Measurements from ENCODE around the gene RIN2. TPM values are rescaled to one million over a fixed set of nuclear protein-coding genes. Genes with fewer than 3 reads are reported as not detected.
A peak's percentile ranks its signal among the peaks of the same experiment; 100 is the strongest.

RIN2 gene
- total and polyA plus RNA-seq, 2 of the 13 experiments (the other 11 are each of a cell fraction or from before 2014, with no cell fraction given) = 2.5 to 5.1 TPM

DNA sequence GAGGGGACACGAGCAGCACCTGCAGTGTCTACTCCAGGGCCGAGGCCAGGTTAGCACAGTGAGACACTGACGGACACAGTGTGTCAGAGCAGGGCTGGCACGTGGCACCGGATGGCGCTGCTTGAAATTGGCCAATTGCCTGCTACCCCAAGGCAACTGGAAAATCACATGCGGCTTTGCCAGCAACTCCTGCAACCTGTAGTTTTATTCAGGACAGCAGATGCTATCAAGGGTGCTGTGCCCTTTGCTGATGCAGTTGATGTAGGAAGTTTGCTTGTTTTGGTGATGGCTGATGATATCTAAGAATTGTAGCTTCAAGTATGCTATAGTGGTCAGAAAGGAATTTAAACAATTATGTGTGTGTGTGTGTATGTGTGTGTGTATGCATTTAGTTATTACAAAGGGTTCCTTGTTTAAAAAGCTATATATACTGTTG is 25.9 kb downstream of the RIN2 start:
- Histone ChIP-seq H3K79me2 (ENCODE audit: insufficient read depth, low read length) (no peaks in the 10 kb centered on the region), H4K20me1 (ENCODE audit: insufficient read depth, low read length) (no peaks in the 10 kb centered on the region), H2AFZ (ENCODE audit: low read length) (no peak overlapping the region), H3K27me3 (ENCODE audit: control insufficient read depth in 1 of 2, insufficient read depth in 2 of 2, low read length in 2 of 2) (no peaks in the 10 kb centered on the region), H3K9ac (ENCODE audit: insufficient read depth, low read depth, low read length) (no peak overlapping the region), H3K4me2 (ENCODE audit: low read depth, low read length) (no peak overlapping the region), H3K9me3 (ENCODE audit: low read length) (peaks cover 9% of the 10 kb centered on the region), H3K4me3 (replicated peaks in 1 of 3; ENCODE audit: insufficient read depth in 1 of 3, low read depth in 2 of 3, low read length in 3 of 3) (no peak overlapping the region), H3K36me3 (replicated peaks in 1 of 2; ENCODE audit: control insufficient read depth in 1 of 2, insufficient read depth in 2 of 2, low read length in 2 of 2) (no peaks in the 10 kb centered on the region), H3K4me1 (ENCODE audit: insufficient read depth, low read length) (peaks cover 14% of the 10 kb centered on the region), H3K27ac (ENCODE audit: extremely low read length, insufficient read depth, low read length) (no peak overlapping the region)
- TF ChIP-seq, protein P1, sequence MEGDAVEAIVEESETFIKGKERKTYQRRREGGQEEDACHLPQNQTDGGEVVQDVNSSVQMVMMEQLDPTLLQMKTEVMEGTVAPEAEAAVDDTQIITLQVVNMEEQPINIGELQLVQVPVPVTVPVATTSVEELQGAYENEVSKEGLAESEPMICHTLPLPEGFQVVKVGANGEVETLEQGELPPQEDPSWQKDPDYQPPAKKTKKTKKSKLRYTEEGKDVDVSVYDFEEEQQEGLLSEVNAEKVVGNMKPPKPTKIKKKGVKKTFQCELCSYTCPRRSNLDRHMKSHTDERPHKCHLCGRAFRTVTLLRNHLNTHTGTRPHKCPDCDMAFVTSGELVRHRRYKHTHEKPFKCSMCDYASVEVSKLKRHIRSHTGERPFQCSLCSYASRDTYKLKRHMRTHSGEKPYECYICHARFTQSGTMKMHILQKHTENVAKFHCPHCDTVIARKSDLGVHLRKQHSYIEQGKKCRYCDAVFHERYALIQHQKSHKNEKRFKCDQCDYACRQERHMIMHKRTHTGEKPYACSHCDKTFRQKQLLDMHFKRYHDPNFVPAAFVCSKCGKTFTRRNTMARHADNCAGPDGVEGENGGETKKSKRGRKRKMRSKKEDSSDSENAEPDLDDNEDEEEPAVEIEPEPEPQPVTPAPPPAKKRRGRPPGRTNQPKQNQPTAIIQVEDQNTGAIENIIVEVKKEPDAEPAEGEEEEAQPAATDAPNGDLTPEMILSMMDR (CRISPR knock-in tag; IDR thresholded peaks at IDR 0.05) = 0 out of 2 replicates have a peak, but pooled peaks have one; percentile 6
- TF ChIP-seq ZNF180 (CRISPR knock-in tag; IDR thresholded peaks at IDR 0.05; ENCODE audit: borderline replicate concordance, low read depth) = no peak
- 33% methylated on average over 6 of the region's 7 CpGs for WGBS (ENCODE audit: low lambda C conversion rate)
- in situ Hi-C loops (cut with HindIII; ENCODE audit: extremely low pct_ligation_motif_present, low pct_unique_long_range_greater_than_20kb) (no loop called here), intact Hi-C loops (cut with micrococcal nuclease; ENCODE audit: unreplicated experiment) (loop anchor here (2.0 kb wide), 1 partner anchor 19 kb away; no protein-coding TSS in a partner anchor)
- peak; percentile 40; the same call in 2 of the 3 replicates for ATAC-seq
- CTCF ChIA-PET (ENCODE audit: low intra/inter-chr PET ratio, low total read pairs) = interaction anchor here (0.8 to 3.0 kb wide), 4 partner anchors 19 to 233 kb away, joined by 3 to 23 read pairs (median 5); partner anchors contain the start of gene NAA20
- no TSS peak for BruUV-seq (replicated peaks)
- POLR2A ChIA-PET = no interaction called here
- no peak for FAIRE-seq
- DNase-seq (ENCODE audit: low spot score) = peak; percentile 49

DNA sequence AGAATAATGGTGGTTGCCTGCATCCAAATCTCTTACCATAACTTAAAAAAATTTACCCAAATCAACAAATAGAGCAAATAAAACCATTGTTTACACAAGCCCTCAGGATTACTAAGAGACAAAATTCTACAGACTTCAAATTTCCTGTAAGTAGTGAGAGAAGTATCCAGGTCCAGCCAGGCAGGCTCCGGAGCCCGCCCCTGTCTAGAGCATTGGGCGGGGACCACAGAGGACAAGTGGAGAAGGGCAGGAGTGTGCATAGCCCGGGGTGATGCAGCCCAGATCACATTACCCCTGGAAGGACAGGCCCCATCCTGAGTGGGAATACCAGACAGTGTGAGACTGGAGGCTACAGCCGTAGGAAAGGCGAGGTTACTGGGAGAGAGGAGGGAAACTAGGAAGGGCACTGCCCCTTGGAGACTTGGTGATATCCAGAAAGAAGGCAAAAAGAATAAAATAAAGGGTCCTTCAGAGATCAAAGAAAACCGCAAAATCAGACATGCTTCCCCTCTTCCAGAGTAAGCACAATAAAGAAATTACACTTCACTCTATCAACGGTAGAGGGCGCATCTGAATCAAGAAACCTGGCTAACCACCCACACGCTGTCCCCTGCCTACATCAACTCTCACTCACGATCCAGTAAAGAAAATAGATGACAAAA is 26.6 kb downstream of the RIN2 start:
- H3K9ac ChIP-seq (ENCODE audit: insufficient read depth, low read depth, low read length) = no peak overlapping the region
- H3K4me3 ChIP-seq (replicated peaks in 1 of 3; ENCODE audit: insufficient read depth in 1 of 3, low read depth in 2 of 3, low read length in 3 of 3) = 0 out of 6 replicates have a peak overlapping the region, but pooled peaks of 1 of the 3 experiments have one; percentile 2
- FAIRE-seq = peak; percentile 83
- intact Hi-C loops (cut with micrococcal nuclease; ENCODE audit: unreplicated experiment) (loop anchor here (1.0 to 5.0 kb wide), 5 partner anchors 18 to 211 kb away; no protein-coding TSS in a partner anchor), in situ Hi-C loops (cut with HindIII; ENCODE audit: extremely low pct_ligation_motif_present, low pct_unique_long_range_greater_than_20kb) (loop anchor here (5.0 kb wide), 1 partner anchor 213 kb away; no protein-coding TSS in a partner anchor)
- H3K27ac ChIP-seq (ENCODE audit: extremely low read length, insufficient read depth, low read length) = no peak overlapping the region
- no TSS peak for BruUV-seq (replicated peaks)
- no peaks in the 10 kb centered on the region for H3K36me3 ChIP-seq (replicated peaks in 1 of 2; ENCODE audit: control insufficient read depth in 1 of 2, insufficient read depth in 2 of 2, low read length in 2 of 2)
- ChIA-PET POLR2A (interaction anchor here (1.4 kb wide), 1 partner anchor 25 kb away, joined by 3 read pairs; no protein-coding TSS in a partner anchor), CTCF (ENCODE audit: low intra/inter-chr PET ratio, low total read pairs) (interaction anchor here (0.8 to 3.0 kb wide), 5 partner anchors 18 to 233 kb away, joined by 3 to 23 read pairs (median 4); partner anchors contain the start of gene NAA20)
- WGBS (ENCODE audit: low lambda C conversion rate) = 6% methylated on average over 11 of the region's 11 CpGs
- H4K20me1 ChIP-seq (ENCODE audit: insufficient read depth, low read length) = no peaks in the 10 kb centered on the region
- peaks cover 16% of the 10 kb centered on the region for H3K9me3 ChIP-seq (ENCODE audit: low read length)
- peak; percentile 75 for DNase-seq (ENCODE audit: low spot score)
- ATAC-seq = peak; percentile 91
- H3K27me3 ChIP-seq (ENCODE audit: control insufficient read depth in 1 of 2, insufficient read depth in 2 of 2, low read length in 2 of 2) = no peaks in the 10 kb centered on the region
- H2AFZ ChIP-seq (ENCODE audit: low read length) = no peak overlapping the region
- no peaks in the 10 kb centered on the region for H3K79me2 ChIP-seq (ENCODE audit: insufficient read depth, low read length)
- H3K4me2 ChIP-seq (ENCODE audit: low read depth, low read length) = peak overlapping the region; percentile 44
- peaks cover 14% of the 10 kb centered on the region for H3K4me1 ChIP-seq (ENCODE audit: insufficient read depth, low read length)
- TF ChIP-seq SMC3 (IDR thresholded peaks at IDR 0.05; ENCODE audit: low read length) = peak; percentile 87
- TF ChIP-seq, protein P2, sequence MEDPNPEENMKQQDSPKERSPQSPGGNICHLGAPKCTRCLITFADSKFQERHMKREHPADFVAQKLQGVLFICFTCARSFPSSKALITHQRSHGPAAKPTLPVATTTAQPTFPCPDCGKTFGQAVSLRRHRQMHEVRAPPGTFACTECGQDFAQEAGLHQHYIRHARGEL (CRISPR knock-in tag; IDR thresholded peaks at IDR 0.05) = no peak
- TF ChIP-seq PHB2 (IDR thresholded peaks at IDR 0.05; ENCODE audit: partially characterized antibody) = no peak
- TF ChIP-seq, protein P3, sequence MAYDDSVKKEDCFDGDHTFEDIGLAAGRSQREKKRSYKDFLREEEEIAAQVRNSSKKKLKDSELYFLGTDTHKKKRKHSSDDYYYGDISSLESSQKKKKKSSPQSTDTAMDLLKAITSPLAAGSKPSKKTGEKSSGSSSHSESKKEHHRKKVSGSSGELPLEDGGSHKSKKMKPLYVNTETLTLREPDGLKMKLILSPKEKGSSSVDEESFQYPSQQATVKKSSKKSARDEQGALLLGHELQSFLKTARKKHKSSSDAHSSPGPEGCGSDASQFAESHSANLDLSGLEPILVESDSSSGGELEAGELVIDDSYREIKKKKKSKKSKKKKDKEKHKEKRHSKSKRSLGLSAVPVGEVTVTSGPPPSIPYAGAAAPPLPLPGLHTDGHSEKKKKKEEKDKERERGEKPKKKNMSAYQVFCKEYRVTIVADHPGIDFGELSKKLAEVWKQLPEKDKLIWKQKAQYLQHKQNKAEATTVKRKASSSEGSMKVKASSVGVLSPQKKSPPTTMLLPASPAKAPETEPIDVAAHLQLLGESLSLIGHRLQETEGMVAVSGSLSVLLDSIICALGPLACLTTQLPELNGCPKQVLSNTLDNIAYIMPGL (CRISPR knock-in tag; IDR thresholded peaks at IDR 0.05; ENCODE audit: borderline replicate concordance in 1 of 2, low read depth in 1 of 2) = 0 out of 4 replicates have a peak, but pooled peaks of 1 of the 2 experiments have one; percentile 33
- TF ChIP-seq, protein P4, sequence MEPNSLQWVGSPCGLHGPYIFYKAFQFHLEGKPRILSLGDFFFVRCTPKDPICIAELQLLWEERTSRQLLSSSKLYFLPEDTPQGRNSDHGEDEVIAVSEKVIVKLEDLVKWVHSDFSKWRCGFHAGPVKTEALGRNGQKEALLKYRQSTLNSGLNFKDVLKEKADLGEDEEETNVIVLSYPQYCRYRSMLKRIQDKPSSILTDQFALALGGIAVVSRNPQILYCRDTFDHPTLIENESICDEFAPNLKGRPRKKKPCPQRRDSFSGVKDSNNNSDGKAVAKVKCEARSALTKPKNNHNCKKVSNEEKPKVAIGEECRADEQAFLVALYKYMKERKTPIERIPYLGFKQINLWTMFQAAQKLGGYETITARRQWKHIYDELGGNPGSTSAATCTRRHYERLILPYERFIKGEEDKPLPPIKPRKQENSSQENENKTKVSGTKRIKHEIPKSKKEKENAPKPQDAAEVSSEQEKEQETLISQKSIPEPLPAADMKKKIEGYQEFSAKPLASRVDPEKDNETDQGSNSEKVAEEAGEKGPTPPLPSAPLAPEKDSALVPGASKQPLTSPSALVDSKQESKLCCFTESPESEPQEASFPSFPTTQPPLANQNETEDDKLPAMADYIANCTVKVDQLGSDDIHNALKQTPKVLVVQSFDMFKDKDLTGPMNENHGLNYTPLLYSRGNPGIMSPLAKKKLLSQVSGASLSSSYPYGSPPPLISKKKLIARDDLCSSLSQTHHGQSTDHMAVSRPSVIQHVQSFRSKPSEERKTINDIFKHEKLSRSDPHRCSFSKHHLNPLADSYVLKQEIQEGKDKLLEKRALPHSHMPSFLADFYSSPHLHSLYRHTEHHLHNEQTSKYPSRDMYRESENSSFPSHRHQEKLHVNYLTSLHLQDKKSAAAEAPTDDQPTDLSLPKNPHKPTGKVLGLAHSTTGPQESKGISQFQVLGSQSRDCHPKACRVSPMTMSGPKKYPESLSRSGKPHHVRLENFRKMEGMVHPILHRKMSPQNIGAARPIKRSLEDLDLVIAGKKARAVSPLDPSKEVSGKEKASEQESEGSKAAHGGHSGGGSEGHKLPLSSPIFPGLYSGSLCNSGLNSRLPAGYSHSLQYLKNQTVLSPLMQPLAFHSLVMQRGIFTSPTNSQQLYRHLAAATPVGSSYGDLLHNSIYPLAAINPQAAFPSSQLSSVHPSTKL (CRISPR knock-in tag; IDR thresholded peaks at IDR 0.05) = peak; percentile 51; the same call in 1 of the 2 replicates

Data from HepG2 (cell line).